Measurements from ENCODE around the gene ADAMTS17.
"Not testable (repeated sequence)": the region's sequence is repeated elsewhere in the genome, so short reads cannot be mapped to it uniquely, and the experiment has no call there.

Gene ADAMTS17

GRCh38 chr15:100082761-100083402 is 258.9 kb downstream of the ADAMTS17 start:
- no peak for DNase-seq (ENCODE audit: low read depth)

DNA sequence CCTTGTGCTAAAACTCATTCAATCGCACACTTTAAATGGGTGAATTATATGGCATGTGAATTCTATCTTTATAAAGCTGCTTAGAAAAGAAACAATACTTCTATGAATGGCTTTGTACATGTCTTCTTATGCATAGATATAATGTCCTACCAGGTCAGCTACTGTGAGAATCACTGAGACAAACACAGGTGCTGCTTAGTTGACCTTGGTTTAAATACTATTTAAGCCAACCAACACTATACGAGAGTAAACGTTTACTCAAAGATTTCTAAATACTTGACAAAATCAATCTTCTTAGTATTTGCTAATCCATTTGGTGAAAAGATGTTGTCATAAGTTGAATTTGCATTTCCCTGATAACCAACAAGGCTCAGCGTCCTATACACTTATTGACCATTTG is 260.3 kb downstream of the ADAMTS17 start:
- no peak for DNase-seq (ENCODE audit: low read depth)

DNA sequence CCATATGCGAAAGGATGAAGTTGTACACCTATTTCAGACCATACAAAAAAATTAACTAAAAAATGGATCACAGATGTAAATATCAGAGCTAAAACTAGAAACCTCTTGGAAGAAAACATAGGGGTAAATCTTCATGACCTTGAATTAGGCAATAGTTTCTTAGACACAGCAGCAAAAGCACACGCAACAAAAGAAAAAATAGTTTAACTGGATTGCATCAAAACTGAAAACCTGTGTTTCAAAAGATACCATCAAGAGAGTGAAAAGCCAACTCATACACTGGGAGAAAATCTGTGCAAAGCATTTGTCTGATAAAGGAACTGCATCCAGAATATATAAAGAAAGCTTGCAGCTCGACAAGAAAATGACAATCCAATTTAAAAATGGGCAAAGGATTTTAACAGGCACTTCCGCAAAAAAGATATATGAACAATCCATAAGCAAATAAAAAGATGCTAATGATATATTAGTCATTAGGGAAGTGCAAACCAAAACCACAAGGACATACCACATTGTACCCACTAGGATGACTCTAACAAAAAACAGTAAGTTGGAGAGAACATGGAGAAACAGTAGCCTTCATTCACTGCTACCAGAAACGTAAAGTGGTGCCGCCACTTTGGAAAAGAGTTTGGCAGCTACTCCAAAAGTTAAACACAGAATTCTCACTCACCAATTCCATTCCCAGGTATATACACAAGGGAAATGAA is 263.1 kb downstream of the ADAMTS17 start:
- no peak for DNase-seq (ENCODE audit: low read depth)

DNA sequence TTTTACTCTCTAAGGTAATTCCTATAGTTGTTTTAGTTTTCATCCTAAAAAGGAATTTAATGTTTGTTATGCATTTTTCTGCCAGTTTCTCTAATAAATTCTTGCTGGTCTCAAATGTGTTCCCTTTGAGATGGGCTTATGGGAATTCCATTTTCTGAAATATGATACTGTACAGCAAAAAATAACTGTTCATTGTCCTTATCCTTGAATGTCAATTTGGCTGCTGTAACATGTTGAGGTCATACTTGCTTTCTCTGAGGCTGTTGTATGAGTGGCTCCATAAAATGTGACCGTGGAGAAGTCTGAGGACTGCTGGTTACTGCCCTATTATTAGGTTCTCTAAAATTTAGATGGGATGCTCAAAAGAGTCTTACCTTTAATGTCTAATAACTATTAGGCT is 266.5 kb downstream of the ADAMTS17 start:
- DNase-seq (ENCODE audit: low read depth), result no peak

DNA sequence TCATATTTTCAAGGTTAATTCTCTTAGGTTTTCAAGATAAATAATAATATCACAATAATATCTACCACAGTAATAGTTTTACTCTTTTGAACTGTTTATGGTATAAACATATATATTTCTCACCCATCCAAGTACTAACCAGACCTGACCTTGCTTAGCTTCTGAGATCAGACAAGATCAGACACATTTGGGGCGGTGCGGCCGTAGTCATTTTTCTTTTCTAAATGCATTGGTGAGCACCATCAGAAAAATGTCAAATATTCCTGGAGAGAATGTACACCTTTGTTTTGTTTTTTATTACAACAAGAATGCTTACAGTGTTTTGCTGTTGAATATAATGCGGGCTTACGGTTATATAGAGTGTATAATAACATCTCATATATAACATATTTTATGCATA is 267.8 kb downstream of the ADAMTS17 start:
- DNase-seq (ENCODE audit: low read depth), result no peak

DNA sequence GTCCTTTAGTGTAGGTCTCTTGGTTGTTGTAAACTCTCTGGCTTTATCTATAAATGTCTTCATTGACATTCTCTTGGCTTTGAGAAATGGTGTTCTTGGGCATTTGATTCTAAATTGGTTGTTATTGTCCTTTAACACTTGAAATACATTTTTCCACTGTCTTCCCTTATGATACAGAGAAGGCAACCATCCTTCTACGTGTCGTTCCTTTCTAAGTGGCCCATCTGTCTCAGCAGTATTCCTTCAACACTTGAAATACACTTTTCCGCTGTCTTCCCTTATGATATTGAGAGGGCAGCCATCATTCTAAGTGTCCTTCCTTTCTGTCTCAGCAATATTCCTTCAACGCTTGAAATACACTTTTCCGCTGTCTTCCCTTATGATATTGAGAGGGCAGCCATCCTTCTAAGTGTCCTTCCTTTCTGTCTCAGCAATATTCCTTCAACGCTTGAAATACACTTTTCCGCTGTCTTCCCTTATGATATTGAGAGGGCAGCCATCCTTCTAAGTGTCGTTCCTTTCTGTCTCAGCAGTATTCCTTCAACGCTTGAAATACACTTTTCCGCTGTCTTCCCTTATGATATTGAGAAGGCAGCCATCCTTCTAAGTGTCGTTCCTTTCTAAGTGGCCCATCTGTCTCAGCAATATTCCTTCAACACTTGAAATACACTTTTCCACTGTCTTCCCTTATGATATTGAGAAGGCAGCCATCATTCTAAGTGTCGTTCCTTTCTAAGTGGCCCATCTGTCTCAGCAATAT is 275.1 kb downstream of the ADAMTS17 start:
- not testable (repeated sequence) for DNase-seq (ENCODE audit: low read depth)

GRCh38 chr15:100061944-100062343 is 279.8 kb downstream of the ADAMTS17 start:
- no peak for DNase-seq (ENCODE audit: low read depth)

- DNase-seq (ENCODE audit: low read depth), result peak; percentile 50
Measured at GRCh38 chr15:100060276-100060926, 281.4 kb downstream of the ADAMTS17 start.

- DNase-seq (ENCODE audit: low read depth), result no peak
Measured at GRCh38 chr15:100059521-100059920, 282.3 kb downstream of the ADAMTS17 start.

- no peak for DNase-seq (ENCODE audit: low read depth)
Measured at GRCh38 chr15:100059094-100059493, 282.7 kb downstream of the ADAMTS17 start.

DNA sequence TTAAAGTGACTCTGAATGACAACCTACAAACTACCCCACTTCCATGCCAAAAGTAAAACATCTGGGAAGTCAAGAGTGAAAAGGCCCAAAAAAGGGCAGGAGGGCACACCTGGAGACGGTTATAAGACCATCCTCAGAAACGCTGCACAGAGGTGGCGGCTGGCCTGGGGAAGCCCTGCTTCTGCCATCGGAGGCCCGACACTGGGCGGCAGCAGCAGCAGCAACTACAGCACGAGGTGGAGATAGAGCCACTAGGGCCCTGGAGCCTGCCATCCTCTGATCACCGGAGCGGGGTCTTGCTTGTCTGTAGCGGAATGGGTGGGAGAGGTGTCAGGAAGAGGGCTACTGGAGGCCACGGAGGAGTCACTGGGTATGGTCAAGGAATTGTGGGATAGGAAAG is 283.3 kb downstream of the ADAMTS17 start:
- no peak for DNase-seq (ENCODE audit: low read depth)

DNA sequence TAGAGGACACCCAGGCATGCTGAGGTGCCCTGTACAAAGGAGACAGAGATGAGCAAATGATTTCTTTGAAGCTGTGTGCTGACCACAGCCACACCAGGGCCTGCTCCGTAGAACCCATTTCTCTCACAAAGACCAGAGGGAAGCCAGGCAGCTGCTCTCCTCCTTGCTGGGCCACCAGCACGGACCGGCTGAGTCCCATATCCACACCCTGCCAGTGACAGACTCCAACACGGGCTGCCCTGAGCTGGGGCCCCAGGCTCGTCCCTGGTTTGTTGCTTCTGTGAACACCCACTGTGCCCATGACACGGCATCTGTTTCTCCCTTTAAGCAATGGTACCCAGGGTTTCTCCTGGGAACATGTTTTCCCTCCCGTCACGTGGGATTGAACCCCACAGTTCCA is 284.5 kb downstream of the ADAMTS17 start:
- no peak for DNase-seq (ENCODE audit: low read depth)

- DNase-seq (ENCODE audit: low read depth), result no peak
Measured at GRCh38 chr15:100056411-100057072, 285.2 kb downstream of the ADAMTS17 start.

GRCh38 chr15:100055821-100056220 is 286.0 kb downstream of the ADAMTS17 start:
- DNase-seq (ENCODE audit: low read depth), result no peak

GRCh38 chr15:100054539-100054938 is 287.2 kb downstream of the ADAMTS17 start:
- no peak for DNase-seq (ENCODE audit: low read depth)

DNA sequence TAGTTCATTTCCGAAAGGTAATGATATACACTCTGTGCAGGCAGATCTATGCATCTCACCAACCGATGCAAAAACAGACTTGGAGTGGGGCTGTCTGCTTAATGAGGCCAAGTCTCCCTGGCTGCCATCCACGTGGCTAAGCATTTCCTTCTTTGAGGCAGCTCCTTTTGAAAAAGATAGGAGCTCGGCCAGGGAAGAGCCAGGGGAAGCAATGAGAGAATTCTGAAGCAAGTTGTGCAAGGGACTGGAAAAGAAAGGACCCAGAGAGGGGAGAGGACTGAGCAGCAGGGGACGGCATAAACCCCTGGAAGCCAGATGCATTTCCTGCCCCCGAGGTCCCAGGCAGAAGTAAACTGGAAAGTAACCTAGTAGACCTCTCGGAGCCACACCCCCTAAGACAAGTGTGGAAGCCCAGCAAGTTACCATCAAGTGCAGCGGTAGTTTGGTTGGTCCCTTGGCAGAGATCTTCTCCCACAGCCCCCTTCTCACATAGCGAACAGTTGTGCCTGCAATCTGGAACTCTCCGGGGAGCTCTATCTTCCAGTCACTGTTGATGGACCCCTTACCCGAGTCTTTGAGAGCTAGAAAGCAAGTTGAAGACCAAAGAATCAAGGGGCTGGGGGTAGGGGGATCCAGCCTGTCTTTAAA is 288.2 kb downstream of the ADAMTS17 start:
- DNase-seq (ENCODE audit: low read depth), result no peak

DNA sequence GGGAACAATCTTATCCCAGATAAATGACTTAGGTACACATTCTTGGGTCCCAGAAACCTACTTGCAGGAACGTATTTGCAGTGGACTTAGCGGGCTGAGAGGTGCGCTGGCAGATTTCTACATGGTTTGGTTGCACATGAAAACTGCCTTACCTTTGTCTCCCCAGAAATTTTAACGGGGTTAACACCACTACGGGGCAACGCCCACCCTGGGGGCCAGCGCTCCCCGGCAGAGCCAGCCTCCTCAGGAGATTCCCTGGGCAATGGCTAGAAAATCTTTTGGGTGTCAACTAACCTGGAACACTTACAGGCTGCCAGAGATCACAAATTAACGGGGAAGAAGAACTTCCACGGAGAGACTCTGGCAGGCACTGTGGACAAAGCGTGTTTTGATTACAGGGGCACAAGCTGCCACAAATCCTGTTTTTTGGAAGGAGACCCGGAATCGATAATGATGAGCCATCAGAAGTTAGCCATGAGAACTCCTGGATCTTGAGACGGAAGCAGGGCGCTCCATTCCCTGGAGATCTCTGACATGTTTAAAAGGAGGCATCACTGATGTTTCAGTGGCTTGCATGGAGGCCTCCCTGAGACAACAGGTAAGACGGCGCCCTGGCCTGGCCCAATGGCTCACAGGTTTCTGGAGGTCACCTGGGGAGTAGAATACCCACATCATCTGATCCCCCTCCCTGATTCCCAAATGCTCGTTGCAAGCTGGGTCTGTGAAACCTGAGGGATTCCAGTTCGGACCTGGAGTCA is 288.9 kb downstream of the ADAMTS17 start:
- DNase-seq (ENCODE audit: low read depth), result no peak

GRCh38 chr15:100050877-100051786 is 290.6 kb downstream of the ADAMTS17 start:
- no peak for DNase-seq (ENCODE audit: low read depth)

All from iris pigment epithelial cell (primary cell).